ENCODE results near the gene MYO7B.

DNA sequence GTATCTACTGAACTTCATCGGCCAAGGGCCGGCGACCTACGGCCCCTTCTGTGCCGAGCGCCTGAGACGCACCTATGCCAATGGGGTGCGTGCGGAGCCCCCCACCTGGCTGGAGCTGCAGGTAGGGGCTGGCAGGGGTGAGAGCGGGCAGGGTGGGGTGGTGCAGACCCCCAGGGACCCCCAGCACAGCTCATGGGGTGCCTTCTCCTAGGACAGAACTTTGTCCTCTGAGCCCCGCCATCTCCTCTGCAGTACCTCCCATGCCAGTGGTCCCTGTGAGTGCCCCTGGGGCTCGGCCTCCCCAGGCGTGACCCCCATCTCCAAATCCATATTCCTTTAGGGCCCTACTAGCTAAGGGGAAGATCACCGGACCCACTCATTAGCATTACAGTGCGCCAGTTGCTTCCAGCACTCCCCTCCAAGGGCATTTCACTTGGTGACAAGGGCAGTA lies 86.5 kb downstream of the MYO7B start:
- TF ChIP-seq, protein P1, sequence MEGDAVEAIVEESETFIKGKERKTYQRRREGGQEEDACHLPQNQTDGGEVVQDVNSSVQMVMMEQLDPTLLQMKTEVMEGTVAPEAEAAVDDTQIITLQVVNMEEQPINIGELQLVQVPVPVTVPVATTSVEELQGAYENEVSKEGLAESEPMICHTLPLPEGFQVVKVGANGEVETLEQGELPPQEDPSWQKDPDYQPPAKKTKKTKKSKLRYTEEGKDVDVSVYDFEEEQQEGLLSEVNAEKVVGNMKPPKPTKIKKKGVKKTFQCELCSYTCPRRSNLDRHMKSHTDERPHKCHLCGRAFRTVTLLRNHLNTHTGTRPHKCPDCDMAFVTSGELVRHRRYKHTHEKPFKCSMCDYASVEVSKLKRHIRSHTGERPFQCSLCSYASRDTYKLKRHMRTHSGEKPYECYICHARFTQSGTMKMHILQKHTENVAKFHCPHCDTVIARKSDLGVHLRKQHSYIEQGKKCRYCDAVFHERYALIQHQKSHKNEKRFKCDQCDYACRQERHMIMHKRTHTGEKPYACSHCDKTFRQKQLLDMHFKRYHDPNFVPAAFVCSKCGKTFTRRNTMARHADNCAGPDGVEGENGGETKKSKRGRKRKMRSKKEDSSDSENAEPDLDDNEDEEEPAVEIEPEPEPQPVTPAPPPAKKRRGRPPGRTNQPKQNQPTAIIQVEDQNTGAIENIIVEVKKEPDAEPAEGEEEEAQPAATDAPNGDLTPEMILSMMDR (IDR thresholded peaks at IDR 0.05; ENCODE audit: low read depth, low read length) = no peak
- no peak for TF ChIP-seq EZH2phosphoT487 (IDR thresholded peaks at IDR 0.05; ENCODE audit: low read depth)

All from OCI-LY3 (cell line).